HCT116 (cell line): ENCODE results near the gene CCM2. TPM values are rescaled to one million over a fixed set of nuclear protein-coding genes. Genes with fewer than 3 reads are reported as not detected.

Experiments
- ATAC-seq: fragments of 200-7000 bp; cut with Tn5 transposase; 2 replicates; pipeline ENCODE4 v1.9.1; 2020; ENCODE audit warnings: mild to moderate bottlenecking, moderate library complexity
- BruUV-seq: library from RNA; stranded (reverse); fragments of 400-500 nt; replicated peaks from 2 replicates; lab custom pipeline; 2021; lab: Mats Ljungman, UMichigan
- CTCF ChIA-PET: fragments of 300-600 bp; sonication (Branson Sonifier 250); formaldehyde crosslinking; loops from one replicate; lab custom pipeline; 2021; ENCODE audit warnings: antibody characterized with exemption; lab: Charles Lee
- POLR2A ChIA-PET: fragments of 300-600, 350-600 bp; sonication (Branson Sonifier 250); formaldehyde crosslinking; loops from one replicate; lab custom pipeline; 2021; ENCODE audit warnings: antibody characterized with exemption; lab: Charles Lee
- RAD21 ChIA-PET, 2 experiments: fragments of 300-600 bp; sonication (Branson Sonifier 250); formaldehyde crosslinking; loops; one replicate each; lab custom pipeline; 2023; ENCODE audit warnings: low total read pairs in 2 of 2; ENCODE audit not compliant: uncharacterized antibody in 2 of 2, unreplicated experiment in 2 of 2, low non-redundant PET in 1 of 2; lab: Charles Lee
- DNase-seq: peaks from one replicate; pipeline ENCODE4 v3.0.0-alpha.2; 2010; ENCODE audit warnings: low read depth, low spot score
- H2AFZ ChIP-seq: fragments of 200-600 bp; shearing (Covaris generic), sonication (generic); 2 replicates; pipeline ENCODE4 v1.6.1; 2017; ENCODE audit warnings: low read depth, mixed run types, mixed read lengths, antibody characterized with exemption, low read length; ENCODE audit not compliant: poor library complexity, severe bottlenecking
- H3K27ac ChIP-seq: 2 replicates; pipeline ENCODE4 v1.5.1; 2012; ENCODE audit warnings: low read depth, low read length
- H3K27me3 ChIP-seq: fragments of 200-600 bp; sonication (generic); 2 replicates; pipeline ENCODE4 v1.6.1; 2016; ENCODE audit warnings: mixed run types, low read length, mixed read lengths; ENCODE audit not compliant: insufficient read depth
- H3K36me3 ChIP-seq, 2 experiments: fragments of 200-500 bp in 1 of 2; fragments of 200-600 bp in 1 of 2; sonication (Bioruptor generic) in 1 of 2; sonication (generic) in 1 of 2; 2 replicates each; pipeline versions ENCODE4 v1.5.1 to v1.6.1; 2014 to 2016; ENCODE audit warnings: low read length in 2 of 2, inconsistent platforms in 1 of 2, mixed read lengths in 1 of 2, mixed run types in 1 of 2; ENCODE audit not compliant: insufficient read depth in 2 of 2, control insufficient read depth in 1 of 2
- H3K4me1 ChIP-seq, 2 experiments: fragments of 200-600 bp in 1 of 2; sonication (generic) in 1 of 2; 2 replicates each; pipeline versions ENCODE4 v1.5.1 to v1.6.1; 2012 to 2017; ENCODE audit warnings: low read length in 2 of 2, inconsistent platforms in 1 of 2, mild to moderate bottlenecking in 1 of 2, mixed read lengths in 1 of 2, mixed run types in 1 of 2, moderate library complexity in 1 of 2; ENCODE audit not compliant: insufficient read depth in 2 of 2, control insufficient read depth in 1 of 2
- H3K4me2 ChIP-seq: fragments of 200-600 bp; sonication (generic); 2 replicates; pipeline ENCODE4 v1.6.1; 2017; ENCODE audit warnings: mixed run types, low read length, mixed read lengths
- H3K4me3 ChIP-seq, 2 experiments: fragments of 200-600 bp in 1 of 2; sonication (generic) in 1 of 2; replicated peaks in 1 of 2; 2 replicates each; pipeline ENCODE4 v1.5.1; 2011 to 2016; ENCODE audit warnings: low read length in 2 of 2, control low read depth in 1 of 2, low read depth in 1 of 2, mild to moderate bottlenecking in 1 of 2, mixed read lengths in 1 of 2, mixed run types in 1 of 2
- H3K79me2 ChIP-seq: fragments of 200-600 bp; sonication (generic); 2 replicates; pipeline ENCODE4 v1.6.1; 2017; ENCODE audit warnings: mild to moderate bottlenecking, mixed run types, low read length, moderate library complexity, mixed read lengths; ENCODE audit not compliant: insufficient read depth
- H3K9ac ChIP-seq: fragments of 200-600 bp; sonication (generic); 2 replicates; pipeline ENCODE4 v1.6.1; 2016; ENCODE audit warnings: low read length, mixed read lengths
- H3K9me2 ChIP-seq: fragments of 200-600 bp; sonication (generic), shearing (Covaris generic); 2 replicates; pipeline ENCODE4 v1.6.1; 2017; ENCODE audit warnings: mixed run types, mild to moderate bottlenecking, moderate library complexity; ENCODE audit not compliant: insufficient read depth
- H3K9me3 ChIP-seq, 2 experiments: fragments of 200-500 bp in 1 of 2; fragments of 200-600 bp in 1 of 2; sonication (Bioruptor generic) in 1 of 2; sonication (generic) in 1 of 2; 2 replicates each; pipeline ENCODE4 v1.6.1; 2014 to 2017; ENCODE audit warnings: low read length in 2 of 2, mixed read lengths in 2 of 2, inconsistent platforms in 1 of 2, low read depth in 1 of 2, mild to moderate bottlenecking in 1 of 2, mixed run types in 1 of 2, moderate library complexity in 1 of 2; ENCODE audit not compliant: control insufficient read depth in 1 of 2, insufficient read depth in 1 of 2
- H4K20me1 ChIP-seq: fragments of 200-600 bp; sonication (generic), shearing (Covaris generic); 2 replicates; pipeline ENCODE4 v1.6.1; 2017; ENCODE audit warnings: mixed run types, mild to moderate bottlenecking, moderate library complexity; ENCODE audit not compliant: insufficient read depth
- CTCF ChIP-seq, 3 experiments: fragments of 200-600 bp in 1 of 3; sonication (generic) in 1 of 3; IDR thresholded peaks in 2 of 3; conservative IDR thresholded peaks in 1 of 3; 2 replicates each; pipeline ENCODE4 v1.5.1; 2012 to 2017; ENCODE audit warnings: low read depth in 2 of 3, low read length in 2 of 3, antibody characterized with exemption in 1 of 3, borderline replicate concordance in 1 of 3, control low read depth in 1 of 3, mild to moderate bottlenecking in 1 of 3, mixed read lengths in 1 of 3, mixed run types in 1 of 3, moderate library complexity in 1 of 3; ENCODE audit not compliant: insufficient read depth in 1 of 3
- EGR1 ChIP-seq: IDR thresholded peaks from 2 replicates; pipeline ENCODE4 v1.6.1; 2012; ENCODE audit warnings: low read depth
- EZH2phosphoT487 ChIP-seq: fragments of 200-600 bp; IDR thresholded peaks from 2 replicates; pipeline ENCODE4 v1.6.1; 2018; ENCODE audit warnings: antibody characterized with exemption, borderline replicate concordance
- MAX ChIP-seq: IDR thresholded peaks from 2 replicates; pipeline ENCODE4 v1.6.1; 2012
- SP1 ChIP-seq: IDR thresholded peaks from 2 replicates; pipeline ENCODE4 v1.6.1; 2012; ENCODE audit warnings: low read depth
- SRF ChIP-seq: IDR thresholded peaks from 2 replicates; pipeline ENCODE4 v1.6.1; 2012; ENCODE audit warnings: low read depth
- TCF7L2 ChIP-seq: IDR thresholded peaks from 2 replicates; pipeline ENCODE4 v1.7.0; 2011; ENCODE audit warnings: borderline replicate concordance, inconsistent platforms; ENCODE audit not compliant: insufficient read depth, insufficient read length; ENCODE audit errors: extremely low read depth
- ZNF274 ChIP-seq: fragments of 200-500 bp; sonication (Bioruptor generic); IDR thresholded peaks from 2 replicates; pipeline ENCODE4 v1.6.1; 2014; ENCODE audit warnings: mild to moderate bottlenecking, low read depth, low read length, inconsistent platforms
- intact Hi-C: fragments of 100-400 bp; cut with micrococcal nuclease; formaldehyde crosslinking; loops from 2 replicates; pipeline ENCODE4 v1.10.0; 2022
- total RNA-seq: library from RNA; stranded (reverse); gene quantifications from one replicate; pipeline ENCODE4 v1.2.1, GENCODE V29; 2021; ENCODE audit not compliant: unreplicated experiment
- TF ChIP-seq, protein P1 (sequence below): IDR thresholded peaks from 2 replicates; pipeline ENCODE4 v1.6.1; 2012

The CCM2 gene
- total RNA-seq, 1 experiment from 2014 or later = 34.4 TPM

GRCh38 chr7:45072131-45073030 lies 72.4 kb downstream of the CCM2 start (continued):
- TF ChIP-seq EZH2phosphoT487 (no peak), TCF7L2 (no peak)

DNA sequence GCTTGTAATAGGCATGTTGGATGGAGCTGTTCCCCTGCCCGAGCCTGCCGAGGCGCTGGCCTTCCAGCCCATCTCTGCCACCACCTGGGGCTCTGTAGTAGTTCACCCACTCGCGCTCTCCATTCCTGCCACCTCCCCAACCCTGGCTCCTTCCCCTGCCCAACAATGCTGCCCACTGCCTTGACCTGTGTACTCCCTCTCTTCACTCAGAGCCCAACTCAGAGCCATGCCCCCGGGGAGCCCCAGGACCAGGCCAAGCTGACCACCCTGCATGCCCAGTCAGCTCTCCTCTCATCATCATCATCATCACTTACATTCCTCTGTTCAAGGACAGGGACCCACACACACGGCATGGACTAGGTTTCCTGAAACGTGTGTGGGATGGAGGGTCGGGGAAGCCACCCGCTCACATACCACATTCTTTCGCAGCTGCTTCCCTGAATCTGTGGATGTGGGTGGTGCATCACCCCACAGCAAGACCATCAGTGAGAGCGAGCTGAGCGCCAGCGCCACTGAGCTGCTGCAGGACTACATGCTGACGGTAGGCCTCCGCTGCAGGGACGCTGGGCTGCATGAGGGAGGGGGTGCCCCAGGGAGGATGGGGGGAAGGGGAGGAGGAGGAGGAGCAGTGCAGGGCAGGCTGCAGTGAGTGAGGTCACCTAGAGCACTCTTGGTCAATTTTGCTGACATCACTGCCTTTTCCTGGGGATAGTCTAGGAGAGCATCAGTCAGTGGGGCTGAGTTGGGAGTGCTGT lies 73.2 kb downstream of the CCM2 start:
- no peak overlapping the region for H2AFZ ChIP-seq
- CTCF ChIA-PET = interaction anchor here (0.8 kb wide), 1 partner anchor 99 kb away, joined by 4 read pairs; no protein-coding TSS in a partner anchor
- BruUV-seq = no TSS peak

More for the DNA sequence above, 73.2 kb downstream of the CCM2 start:
- Histone ChIP-seq H3K27ac (no peak overlapping the region), H3K4me3 (no peak overlapping the region), H4K20me1 (no peaks in the 10 kb centered on the region), H3K4me2 (no peak overlapping the region), H3K79me2 (no peaks in the 10 kb centered on the region), H3K9ac (no peak overlapping the region), H3K27me3 (no peaks in the 10 kb centered on the region), H3K36me3 (no peaks in the 10 kb centered on the region), H3K9me3 (no peaks in the 10 kb centered on the region), H3K4me1 (peaks cover 8 to 11% of the 10 kb centered on the region in 2 experiments), H3K9me2 (no peaks in the 10 kb centered on the region)
- intact Hi-C loops = no loop called here
- ATAC-seq (no peak), DNase-seq (no peak)
- RAD21 ChIA-PET = no interaction called here
- TF ChIP-seq, protein P1, sequence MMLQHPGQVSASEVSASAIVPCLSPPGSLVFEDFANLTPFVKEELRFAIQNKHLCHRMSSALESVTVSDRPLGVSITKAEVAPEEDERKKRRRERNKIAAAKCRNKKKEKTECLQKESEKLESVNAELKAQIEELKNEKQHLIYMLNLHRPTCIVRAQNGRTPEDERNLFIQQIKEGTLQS = no peak
- TF ChIP-seq EGR1 (no peak), CTCF (IDR thresholded peaks at IDR 0.05 in 2 of 3, conservative IDR thresholded peaks at IDR 0.05 in 1 of 3; ENCODE audit: borderline replicate concordance in 1 of 3, insufficient read depth in 1 of 3, low read depth in 2 of 3, low read length in 2 of 3) (no peak), SP1 (no peak), SRF (no peak), MAX (no peak), ZNF274 (no peak)
- POLR2A ChIA-PET = no interaction called here
